Iris pigment epithelial cell (primary cell): ENCODE data around the gene SPRR2E.
"Not testable (repeated sequence)": the region's sequence is repeated elsewhere in the genome, so short reads cannot be mapped to it uniquely, and the experiment has no call there.

Experiments used
- DNase-seq: peaks from one replicate; pipeline ENCODE4 v3.0.0-alpha.2; 2011; ENCODE audit warnings: low read depth

SPRR2E gene

GRCh38 chr1:153058826-153059784, 35.2 kb downstream of the SPRR2E start:
- no peak for DNase-seq

DNA sequence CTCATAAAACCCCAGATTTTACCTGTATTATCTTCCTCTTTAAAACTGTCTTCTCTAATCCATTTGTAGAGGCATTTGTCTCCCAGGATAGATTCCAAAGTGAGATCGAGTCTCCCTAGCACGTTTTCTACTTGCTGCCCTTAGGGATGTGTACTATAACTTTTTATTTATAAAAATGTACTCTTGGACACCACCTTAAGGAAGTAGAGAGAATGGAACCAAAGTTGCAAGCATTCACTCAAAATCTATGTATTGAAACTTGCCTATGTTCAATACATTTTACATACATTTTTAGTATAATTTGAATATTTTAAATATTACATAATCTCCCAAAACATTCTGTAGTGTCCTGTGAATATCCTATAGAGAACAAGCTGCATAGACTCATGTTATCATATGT, 36.2 kb downstream of the SPRR2E start:
- no peak for DNase-seq

- no peak for DNase-seq
Observed at GRCh38 chr1:153057375-153057774, 37.0 kb downstream of the SPRR2E start, which contains the start of gene SPRR2A. Gene SPRR2A (minus strand): TSS chr1:153057512. CDS start chr1:153056735, 777 bp downstream.

GRCh38 chr1:153056111-153056510, 38.2 kb downstream of the SPRR2E start:
- DNase-seq = not testable (repeated sequence)

DNA sequence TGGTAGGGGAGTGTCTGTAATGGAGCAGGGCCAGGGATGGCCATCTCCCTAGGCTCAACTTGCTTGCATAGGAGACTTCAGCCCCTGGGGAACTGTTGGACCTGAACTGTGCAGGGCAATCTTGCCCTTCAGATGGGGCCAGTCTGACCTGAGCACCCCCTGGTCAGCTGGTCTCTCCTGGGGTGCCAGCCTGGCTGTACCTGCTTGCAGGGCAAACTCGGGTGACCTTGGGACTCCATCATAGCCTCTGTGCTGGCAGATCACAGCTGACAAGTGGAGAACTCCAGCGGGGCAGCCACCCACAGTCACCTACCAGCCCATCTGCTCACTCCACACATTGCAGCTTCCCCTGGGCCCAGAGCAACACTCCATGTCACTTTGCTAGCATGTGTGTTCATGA, 45.1 kb downstream of the SPRR2E start:
- no peak for DNase-seq
